Mucosa of stomach (tissue), 1 donor: ENCODE measurements around the gene PPP1R27.
A peak's percentile ranks its signal among the peaks of the same experiment; 100 is the strongest.

Experiments used
- H3K27me3 ChIP-seq: one replicate; pipeline ENCODE4 v1.7.0; 2013; ENCODE audit warnings: mild to moderate bottlenecking, low read length; ENCODE audit not compliant: control insufficient read depth, insufficient read depth
- H3K36me3 ChIP-seq: one replicate; pipeline ENCODE4 v1.7.0; 2013; ENCODE audit warnings: low read length; ENCODE audit not compliant: control insufficient read depth, insufficient read depth
- H3K4me1 ChIP-seq: one replicate; pipeline ENCODE4 v1.7.0; 2013; ENCODE audit warnings: mild to moderate bottlenecking, low read length; ENCODE audit not compliant: control insufficient read depth, insufficient read depth
- H3K4me3 ChIP-seq: one replicate; pipeline ENCODE4 v1.7.0; 2013; ENCODE audit warnings: low read length
- H3K9ac ChIP-seq: one replicate; pipeline ENCODE4 v1.7.0; 2013; ENCODE audit warnings: mild to moderate bottlenecking, low read length, moderate library complexity
- H3K9me3 ChIP-seq: one replicate; pipeline ENCODE4 v1.7.0; 2013; ENCODE audit warnings: mild to moderate bottlenecking, low read length, moderate library complexity; ENCODE audit not compliant: control insufficient read depth
- donor health status: Pancreatic carcinoma.

PPP1R27 gene

GRCh38 chr17:81867991-81868673, 33.3 kb upstream of the PPP1R27 start:
- Histone ChIP-seq H3K9ac (peak overlapping the region; percentile 41), H3K36me3 (peaks cover 11% of the 10 kb centered on the region), H3K4me1 (peaks cover 75% of the 10 kb centered on the region)

GRCh38 chr17:81867170-81867990, 32.5 kb upstream of the PPP1R27 start:
- Histone ChIP-seq H3K4me1 (peaks cover 81% of the 10 kb centered on the region), H3K36me3 (peaks cover 11% of the 10 kb centered on the region), H3K9me3 (no peaks in the 10 kb centered on the region), H3K9ac (peak overlapping the region; percentile 41), H3K4me3 (no peak overlapping the region), H3K27me3 (no peaks in the 10 kb centered on the region)

More at GRCh38 chr17:81867991-81868673, 33.3 kb upstream of the PPP1R27 start:
- Histone ChIP-seq H3K27me3 (no peaks in the 10 kb centered on the region), H3K9me3 (no peaks in the 10 kb centered on the region), H3K4me3 (no peak overlapping the region)

DNA sequence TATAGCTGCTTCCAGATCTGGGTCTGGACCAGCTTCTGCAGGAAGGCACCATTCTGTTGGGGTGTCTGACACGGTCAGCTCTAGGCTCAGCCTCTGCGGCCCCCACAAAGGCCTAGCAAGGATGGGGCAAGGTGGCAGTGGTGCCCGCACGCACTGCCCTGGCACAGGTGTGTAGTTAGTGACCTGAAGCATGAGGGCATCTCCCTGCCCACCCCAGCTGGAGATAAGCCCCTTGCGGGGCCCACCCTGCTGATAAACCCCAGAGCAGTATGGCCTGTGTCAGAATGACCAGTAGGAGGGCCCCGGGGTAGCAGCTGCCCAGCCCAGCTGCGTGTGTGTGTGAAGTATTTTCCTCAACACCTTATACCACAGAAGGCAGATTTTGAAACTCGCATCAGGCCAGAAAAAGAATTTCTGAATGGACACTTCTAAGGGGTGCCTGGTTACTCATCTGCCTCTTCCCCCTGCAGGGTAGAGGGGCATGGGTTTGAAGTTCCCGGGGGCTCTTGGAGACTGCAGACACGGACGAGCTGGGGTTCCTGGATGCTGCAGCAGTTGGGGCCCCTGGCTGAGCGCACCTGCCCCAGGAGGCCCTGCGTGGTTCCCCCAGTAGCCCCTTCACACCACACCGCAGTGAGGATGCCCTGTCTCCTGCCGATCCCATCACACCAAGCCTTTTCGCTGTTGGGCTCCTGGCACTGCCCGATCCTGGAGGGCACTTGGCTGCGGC, 31.8 kb upstream of the PPP1R27 start:
- H3K9ac ChIP-seq, result peak overlapping the region; percentile 27
- no peaks in the 10 kb centered on the region for H3K9me3 ChIP-seq
- H3K4me1 ChIP-seq, result peaks cover 82% of the 10 kb centered on the region
- H3K4me3 ChIP-seq, result no peak overlapping the region
- H3K36me3 ChIP-seq, result peaks cover 11% of the 10 kb centered on the region
- H3K27me3 ChIP-seq, result no peaks in the 10 kb centered on the region

GRCh38 chr17:81865733-81866439, 31.0 kb upstream of the PPP1R27 start:
- H3K9me3 ChIP-seq, result no peaks in the 10 kb centered on the region
- H3K36me3 ChIP-seq, result peaks cover 11% of the 10 kb centered on the region
- no peak overlapping the region for H3K4me3 ChIP-seq
- peak overlapping the region; percentile 46 for H3K9ac ChIP-seq
- H3K4me1 ChIP-seq, result peaks cover 83% of the 10 kb centered on the region
- H3K27me3 ChIP-seq, result no peaks in the 10 kb centered on the region

GRCh38 chr17:81865358-81865732, 30.5 kb upstream of the PPP1R27 start:
- Histone ChIP-seq H3K9ac (peak overlapping the region; percentile 46), H3K27me3 (no peaks in the 10 kb centered on the region), H3K4me1 (peaks cover 83% of the 10 kb centered on the region), H3K4me3 (no peak overlapping the region), H3K36me3 (peaks cover 11% of the 10 kb centered on the region), H3K9me3 (no peaks in the 10 kb centered on the region)

DNA sequence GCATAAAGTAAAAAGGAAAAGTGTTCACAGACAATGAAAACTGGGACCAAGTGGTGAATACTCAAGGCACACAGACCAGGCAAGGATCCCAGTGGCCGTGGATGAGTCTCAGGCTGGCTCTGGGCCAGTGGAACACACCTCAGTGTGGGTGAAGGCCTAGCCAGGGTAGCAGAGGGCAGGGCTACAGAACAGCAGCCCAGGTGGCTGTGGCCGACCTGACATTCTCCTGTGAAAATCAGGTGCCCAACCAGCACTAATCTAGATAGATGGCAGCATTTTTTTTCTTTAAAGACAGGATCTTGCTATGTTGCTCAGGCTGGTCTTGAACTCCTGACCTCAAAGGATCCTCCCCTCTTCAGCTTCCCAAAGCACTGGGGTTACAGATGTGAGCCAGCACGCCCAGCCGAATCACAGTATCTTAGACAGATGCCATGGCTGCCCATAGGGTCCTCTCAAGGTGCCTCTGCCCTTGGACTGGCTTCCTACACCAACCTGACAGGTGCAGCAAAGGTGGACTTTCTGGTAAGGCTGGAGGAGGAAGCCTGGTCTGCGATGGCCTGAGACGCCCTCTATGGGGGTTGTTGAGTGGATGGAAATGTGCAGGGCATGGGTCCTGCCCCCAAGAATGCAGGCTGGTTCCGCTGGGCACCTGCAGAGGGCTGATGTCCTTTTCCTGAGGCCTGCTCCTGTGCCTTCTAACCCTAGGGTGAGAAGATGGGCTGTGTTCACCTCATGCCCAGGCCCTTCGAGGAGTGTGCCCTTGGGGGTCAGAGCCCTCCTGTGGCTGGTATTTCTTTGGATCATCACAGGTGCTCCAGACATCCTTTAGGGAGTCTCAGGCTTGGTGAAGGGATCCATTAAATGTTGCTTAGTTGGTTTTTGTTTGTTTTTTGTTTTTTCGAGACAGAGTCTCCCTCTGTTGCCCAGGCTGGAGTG, 29.3 kb upstream of the PPP1R27 start:
- H3K4me1 ChIP-seq, result peaks cover 76% of the 10 kb centered on the region
- no peak overlapping the region for H3K4me3 ChIP-seq
- H3K36me3 ChIP-seq, result peaks cover 5% of the 10 kb centered on the region
- H3K27me3 ChIP-seq, result no peaks in the 10 kb centered on the region
- no peaks in the 10 kb centered on the region for H3K9me3 ChIP-seq
- H3K9ac ChIP-seq, result peak overlapping the region; percentile 24

DNA sequence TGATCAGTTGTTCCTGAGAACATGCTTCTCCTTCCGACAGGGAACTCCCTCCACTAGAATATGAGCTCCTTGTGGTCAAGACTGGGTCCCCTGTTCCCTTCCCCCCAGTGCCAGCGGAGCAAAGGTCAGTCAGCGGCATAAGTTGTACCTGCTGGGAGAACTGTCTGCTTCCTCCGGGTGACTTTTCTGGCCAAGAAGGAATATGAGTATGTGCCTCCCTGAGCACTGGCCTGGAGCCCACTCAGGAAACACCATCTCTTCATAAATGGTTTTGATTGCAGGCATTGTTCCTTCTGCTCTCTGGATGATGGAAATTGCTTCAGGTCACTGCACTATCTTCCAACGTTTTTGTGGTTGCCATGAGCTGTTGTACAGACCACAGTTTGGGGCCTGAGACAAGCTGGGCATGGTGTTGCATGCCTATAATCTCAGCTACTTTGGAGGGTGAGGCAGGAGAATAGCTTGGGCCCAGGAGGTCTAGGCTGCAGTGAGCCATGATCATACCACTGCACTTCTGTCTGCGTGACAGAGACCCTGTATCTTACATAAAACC, 28.3 kb upstream of the PPP1R27 start:
- no peaks in the 10 kb centered on the region for H3K9me3 ChIP-seq
- no peak overlapping the region for H3K4me3 ChIP-seq
- H3K27me3 ChIP-seq, result no peaks in the 10 kb centered on the region
- H3K9ac ChIP-seq, result peak overlapping the region; percentile 24
- no peaks in the 10 kb centered on the region for H3K36me3 ChIP-seq
- H3K4me1 ChIP-seq, result peaks cover 77% of the 10 kb centered on the region

- no peaks in the 10 kb centered on the region for H3K9me3 ChIP-seq
- peak overlapping the region; percentile 81 for H3K9ac ChIP-seq
- H3K27me3 ChIP-seq, result no peaks in the 10 kb centered on the region
- peak overlapping the region; percentile 83 for H3K4me3 ChIP-seq
- peaks cover 71% of the 10 kb centered on the region for H3K4me1 ChIP-seq
- peaks cover 5% of the 10 kb centered on the region for H3K36me3 ChIP-seq
Observed at GRCh38 chr17:81860756-81861568, 26.1 kb upstream of the PPP1R27 start.

DNA sequence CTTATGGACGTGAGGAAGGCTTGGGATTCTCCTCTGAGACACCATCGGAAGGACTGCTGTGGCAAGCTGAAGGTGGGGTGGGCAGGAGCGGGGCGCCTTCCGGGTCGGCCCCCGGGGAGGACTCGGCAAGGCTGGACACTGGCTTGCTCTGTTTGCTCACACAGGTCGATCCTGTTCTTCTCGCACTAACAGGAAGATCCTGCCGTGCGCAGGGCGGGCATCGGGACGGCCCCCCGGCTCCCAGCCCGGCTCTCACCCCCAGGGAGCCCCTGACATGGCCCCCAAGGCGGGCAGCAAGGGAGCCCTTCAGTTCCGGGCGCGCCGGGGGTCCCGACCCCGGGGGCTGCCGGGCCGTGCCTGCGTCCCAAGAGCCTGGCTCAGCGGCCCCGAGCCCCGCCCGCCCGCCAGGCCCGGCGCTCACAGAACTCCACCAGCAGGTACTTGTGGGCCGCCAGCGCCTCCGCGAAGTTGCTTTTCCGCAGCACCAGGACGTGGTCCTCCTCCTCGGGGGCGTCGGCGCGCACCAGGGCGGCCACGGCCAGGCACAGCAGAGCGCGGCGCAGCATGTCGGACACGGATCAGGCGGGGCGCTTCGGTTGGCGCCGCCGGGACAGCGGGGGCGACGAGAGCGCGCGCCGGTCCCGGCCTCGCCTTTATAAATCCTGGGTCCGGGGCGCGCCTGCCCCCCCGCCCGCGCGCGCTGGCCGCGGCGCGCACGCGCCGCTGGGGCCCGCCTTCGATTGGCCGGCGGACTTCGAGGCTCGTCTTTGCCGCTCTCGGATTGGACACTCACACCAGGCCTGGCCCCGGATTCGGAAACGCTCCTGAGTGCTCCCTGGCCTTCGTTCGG, 25.3 kb upstream of the PPP1R27 start, which contains the start of gene P4HB:
Gene P4HB, minus strand, starts transcription at position 630 of the 850 bp plus-strand sequence. Its CDS starts 64 bp downstream, at position 566.
- Histone ChIP-seq H3K36me3 (peaks cover 5% of the 10 kb centered on the region), H3K4me1 (peaks cover 73% of the 10 kb centered on the region)

More for the DNA sequence above, 25.3 kb upstream of the PPP1R27 start, which contains the start of gene P4HB:
- Histone ChIP-seq H3K9ac (peak within 1 kb of the TSS; percentile 81), H3K9me3 (no peaks in the 10 kb centered on the region), H3K27me3 (no peaks in the 10 kb centered on the region), H3K4me3 (peak within 1 kb of the TSS; percentile 83)
